Activated CD8-positive, alpha-beta memory T cell treated with anti-CD3 and anti-CD28 coated beads for 36 hours (primary cell): ENCODE results near the gene MTHFD2. TPM values are rescaled to one million over a fixed set of nuclear protein-coding genes. Genes with fewer than 3 reads are reported as not detected.

Experiments used
- CTCF ChIA-PET: fragments of 350-600 bp; sonication (Branson Sonifier 250); formaldehyde crosslinking; loops from one replicate; lab custom pipeline; 2021; ENCODE audit warnings: antibody characterized with exemption; lab: Charles Lee
- POLR2A ChIA-PET: fragments of 350-600 bp; sonication (Branson Sonifier 250); formaldehyde crosslinking; loops from one replicate; lab custom pipeline; 2021; ENCODE audit warnings: antibody characterized with exemption; lab: Charles Lee
- total RNA-seq, 2 experiments: library from RNA; stranded (reverse); gene quantifications; one replicate each; pipeline ENCODE4 v1.2.3, GENCODE V29; 2021

MTHFD2 gene
- total RNA-seq, 2 experiments from 2014 or later, result 463 to 467 TPM

DNA sequence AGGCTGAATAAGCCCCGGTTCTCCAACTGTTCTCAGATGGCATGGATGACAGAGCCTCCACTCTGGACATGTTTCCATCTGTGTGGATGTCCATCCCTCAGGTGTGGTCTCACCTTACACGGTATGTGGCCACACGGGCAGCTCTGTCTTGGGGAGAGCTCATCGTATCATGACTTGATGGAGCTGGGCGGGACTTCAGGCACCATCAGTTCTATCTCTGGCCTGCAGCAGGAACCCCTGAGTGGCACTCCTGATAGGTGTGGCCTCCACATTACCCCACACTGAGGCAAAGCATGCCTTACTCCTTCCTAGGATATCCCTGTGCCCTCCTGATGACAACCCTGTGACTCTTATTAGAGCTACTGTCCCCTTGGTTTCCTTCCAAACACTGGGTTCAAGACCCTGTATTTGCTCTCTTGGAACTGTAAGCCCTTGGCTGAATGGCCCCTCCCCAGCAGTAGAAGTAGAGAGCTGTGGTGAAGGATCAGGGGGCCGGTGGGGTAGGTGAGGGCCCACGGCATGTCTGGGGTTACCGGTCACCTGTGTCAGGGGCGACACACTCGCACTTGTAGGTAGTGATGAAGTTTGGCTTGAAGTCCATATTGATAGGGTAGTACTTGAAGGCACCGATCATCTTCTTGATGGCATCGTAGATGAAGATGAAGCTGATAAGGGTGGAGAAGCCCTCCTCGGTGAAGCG is 48.2 kb downstream of the MTHFD2 start:
- POLR2A ChIA-PET, result no interaction called here
- CTCF ChIA-PET, result no interaction called here

GRCh38 chr2:74249406-74250122 is 51.1 kb downstream of the MTHFD2 start:
- ChIA-PET CTCF (interaction anchor here (0.6 to 3.8 kb wide), 17 partner anchors 8 to 233 kb away, joined by 3 to 41 read pairs (median 5); partner anchors contain the start of genes CCDC142 and TTC31), POLR2A (no interaction called here)

DNA sequence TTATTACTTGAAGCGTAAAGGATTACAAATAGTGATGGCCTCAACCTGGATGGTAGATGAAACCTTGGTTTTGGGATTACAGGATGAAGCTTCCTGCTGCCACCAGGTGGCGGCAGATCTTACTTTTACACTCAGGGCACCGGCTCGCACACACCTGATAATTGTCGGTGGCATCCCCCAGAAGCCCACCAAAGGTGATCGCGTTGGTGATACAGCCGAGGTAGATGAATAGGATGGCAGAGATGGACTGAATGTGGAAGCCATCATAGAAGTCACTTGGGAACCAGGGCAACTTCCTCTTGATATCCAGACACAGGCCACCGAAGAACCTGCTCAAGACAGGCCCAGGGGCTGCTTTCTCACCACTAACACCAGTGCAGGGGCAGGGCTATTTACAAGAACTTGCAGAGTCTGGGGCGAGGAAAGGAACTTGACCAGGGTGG is 51.8 kb downstream of the MTHFD2 start:
- CTCF ChIA-PET, result interaction anchor here (0.6 to 3.8 kb wide), 16 partner anchors 9 to 233 kb away, joined by 3 to 41 read pairs (median 5); partner anchors contain the start of genes CCDC142 and TTC31
- POLR2A ChIA-PET, result no interaction called here

- CTCF ChIA-PET, result interaction anchor here (3.8 kb wide), 1 partner anchor 83 kb away, joined by 41 read pairs; no protein-coding TSS in a partner anchor
- POLR2A ChIA-PET, result no interaction called here
Observed at GRCh38 chr2:74252036-74252435, 53.6 kb downstream of the MTHFD2 start.

- ChIA-PET POLR2A (no interaction called here), CTCF (interaction anchor here (0.9 kb wide), 1 partner anchor 82 kb away, joined by 3 read pairs; no protein-coding TSS in a partner anchor)
Observed at GRCh38 chr2:74252862-74253261, 54.4 kb downstream of the MTHFD2 start.

DNA sequence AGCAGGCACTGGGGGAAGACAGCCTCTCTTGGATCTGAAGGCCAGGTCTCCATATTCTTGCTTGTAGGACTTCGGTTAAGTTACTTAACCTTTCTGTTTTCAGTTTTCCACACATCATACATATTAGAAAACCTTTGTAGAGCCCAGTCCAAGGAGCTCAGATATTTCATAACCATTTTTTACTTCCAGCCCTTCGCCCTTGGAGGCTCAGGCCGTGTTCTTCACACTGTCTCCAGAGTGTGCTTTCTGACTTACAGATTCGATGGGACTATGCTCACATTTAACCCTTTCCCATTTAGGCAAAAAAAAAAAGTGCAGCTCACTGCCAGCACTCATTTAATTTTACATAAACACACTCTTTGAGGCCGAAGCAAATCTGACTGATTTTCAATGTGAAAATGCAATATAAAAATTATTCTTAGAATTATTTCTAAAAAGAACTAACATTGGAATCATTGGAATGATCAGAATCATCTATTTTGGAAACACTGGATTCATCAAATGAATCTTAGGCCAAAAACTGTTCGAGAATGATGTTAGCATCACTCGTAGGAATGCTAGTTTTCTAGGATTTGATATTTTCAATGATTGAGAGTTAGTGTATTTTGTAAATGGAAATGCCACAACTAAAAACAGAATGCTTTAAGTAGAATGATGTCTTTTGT is 55.0 kb downstream of the MTHFD2 start:
- ChIA-PET CTCF (interaction anchor here (0.9 kb wide), 1 partner anchor 81 kb away, joined by 3 read pairs; no protein-coding TSS in a partner anchor), POLR2A (no interaction called here)

DNA sequence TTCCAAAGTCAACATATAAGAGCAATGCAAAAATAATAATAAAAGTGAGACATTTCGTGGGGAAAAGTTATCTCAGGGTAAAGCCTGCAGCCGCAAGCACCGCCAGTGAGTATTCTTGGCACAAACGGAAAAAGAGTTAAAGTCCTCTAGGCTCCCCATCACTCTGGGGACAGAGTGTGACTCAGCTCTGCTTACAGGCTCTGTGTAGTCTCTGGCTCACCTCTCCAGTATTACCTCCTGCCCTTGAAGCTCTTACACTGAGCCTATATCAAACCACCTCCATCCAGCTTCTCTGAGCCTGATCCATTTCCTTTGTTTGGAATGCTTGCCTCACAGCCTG is 55.5 kb downstream of the MTHFD2 start:
- POLR2A ChIA-PET, result no interaction called here
- CTCF ChIA-PET, result no interaction called here

- CTCF ChIA-PET, result interaction anchor here (1.8 kb wide), 1 partner anchor 80 kb away, joined by 6 read pairs; no protein-coding TSS in a partner anchor
- POLR2A ChIA-PET, result no interaction called here
Observed at GRCh38 chr2:74255660-74256213, 57.3 kb downstream of the MTHFD2 start.

GRCh38 chr2:74259191-74259590 is 60.8 kb downstream of the MTHFD2 start:
- ChIA-PET CTCF (interaction anchor here (2.2 kb wide), 1 partner anchor 10 kb away, joined by 7 read pairs; no protein-coding TSS in a partner anchor), POLR2A (no interaction called here)

DNA sequence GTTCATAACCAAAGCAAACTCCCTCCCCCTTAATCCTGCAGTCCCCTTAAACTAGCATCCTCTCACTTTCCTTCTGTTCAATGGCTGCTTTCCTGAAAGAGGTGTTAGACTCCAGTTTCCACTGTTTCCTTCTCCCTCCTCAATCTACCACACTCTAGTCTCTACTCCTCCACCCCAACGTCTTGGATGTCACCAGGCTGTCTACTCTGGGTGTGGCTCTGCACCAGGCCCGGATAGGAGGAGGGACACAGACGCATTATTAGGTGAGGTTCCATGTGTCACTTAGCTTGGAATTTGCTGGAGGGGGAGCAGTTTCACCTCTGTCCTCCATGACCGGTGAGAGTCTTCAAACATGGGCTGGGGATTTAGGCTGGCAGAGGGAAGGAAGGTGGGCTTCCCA is 61.3 kb downstream of the MTHFD2 start:
- POLR2A ChIA-PET, result no interaction called here
- CTCF ChIA-PET, result interaction anchor here (2.2 kb wide), 1 partner anchor 10 kb away, joined by 7 read pairs; no protein-coding TSS in a partner anchor

DNA sequence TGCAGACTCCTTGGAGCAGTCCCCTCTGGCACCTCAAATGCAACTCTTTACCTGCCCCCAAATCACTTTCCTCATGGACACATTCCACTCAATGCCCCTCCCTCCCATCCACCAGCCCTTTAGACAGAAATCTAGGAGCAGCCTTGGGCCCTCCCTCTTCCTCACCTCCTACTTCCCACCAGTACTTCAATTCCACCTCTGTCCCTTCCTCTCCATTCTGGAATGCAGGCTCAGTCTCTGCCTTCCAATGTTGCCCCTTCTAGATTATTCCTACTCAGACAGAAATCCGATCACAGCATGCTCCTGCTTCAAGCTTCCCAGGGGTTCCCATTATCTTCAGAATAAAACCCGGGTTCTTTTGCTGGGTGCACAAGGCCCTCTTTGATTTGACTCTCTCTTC is 62.1 kb downstream of the MTHFD2 start:
- ChIA-PET POLR2A (no interaction called here), CTCF (interaction anchor here (1.8 kb wide), 1 partner anchor 75 kb away, joined by 5 read pairs; no protein-coding TSS in a partner anchor)

- ChIA-PET POLR2A (no interaction called here), CTCF (interaction anchor here (1.8 kb wide), 1 partner anchor 74 kb away, joined by 5 read pairs; no protein-coding TSS in a partner anchor)
Observed at GRCh38 chr2:74261204-74261864, 62.9 kb downstream of the MTHFD2 start.

GRCh38 chr2:74262681-74263080 is 64.3 kb downstream of the MTHFD2 start:
- POLR2A ChIA-PET, result no interaction called here
- CTCF ChIA-PET, result interaction anchor here (0.7 to 1.1 kb wide), 2 partner anchors 72 to 176 kb away, joined by 3 read pairs; no protein-coding TSS in a partner anchor

- CTCF ChIA-PET, result no interaction called here
- POLR2A ChIA-PET, result no interaction called here
Observed at GRCh38 chr2:74264281-74264680, 65.9 kb downstream of the MTHFD2 start.

DNA sequence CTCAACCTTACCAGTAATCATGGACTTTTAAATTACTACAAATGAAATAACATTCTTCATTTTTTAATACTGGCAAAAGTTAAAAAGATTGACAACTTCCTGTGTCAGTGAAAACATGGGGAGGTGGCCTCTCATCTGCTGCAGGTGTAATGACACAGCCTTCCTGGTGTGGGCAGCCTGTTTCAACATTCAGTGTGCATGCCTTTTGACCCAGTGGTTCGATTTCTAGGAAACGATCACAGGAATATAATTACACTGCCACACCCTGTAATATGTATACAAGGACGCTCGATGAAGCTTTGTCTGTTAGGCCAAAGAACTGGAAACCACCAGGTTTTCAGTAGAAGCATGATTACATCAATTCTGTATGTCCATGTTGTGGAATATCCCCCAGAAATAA is 68.7 kb downstream of the MTHFD2 start:
- ChIA-PET POLR2A (no interaction called here), CTCF (interaction anchor here (0.9 to 1.5 kb wide), 2 partner anchors 17 to 38 kb away, joined by 3 to 4 read pairs; no protein-coding TSS in a partner anchor)
